ENCODE measurements around the gene EMC10.
A peak's percentile ranks its signal among the peaks of the same experiment; 100 is the strongest.
"Not testable (repeated sequence)": the region's sequence is repeated elsewhere in the genome, so short reads cannot be mapped to it uniquely, and the experiment has no call there.

EMC10 gene

DNA sequence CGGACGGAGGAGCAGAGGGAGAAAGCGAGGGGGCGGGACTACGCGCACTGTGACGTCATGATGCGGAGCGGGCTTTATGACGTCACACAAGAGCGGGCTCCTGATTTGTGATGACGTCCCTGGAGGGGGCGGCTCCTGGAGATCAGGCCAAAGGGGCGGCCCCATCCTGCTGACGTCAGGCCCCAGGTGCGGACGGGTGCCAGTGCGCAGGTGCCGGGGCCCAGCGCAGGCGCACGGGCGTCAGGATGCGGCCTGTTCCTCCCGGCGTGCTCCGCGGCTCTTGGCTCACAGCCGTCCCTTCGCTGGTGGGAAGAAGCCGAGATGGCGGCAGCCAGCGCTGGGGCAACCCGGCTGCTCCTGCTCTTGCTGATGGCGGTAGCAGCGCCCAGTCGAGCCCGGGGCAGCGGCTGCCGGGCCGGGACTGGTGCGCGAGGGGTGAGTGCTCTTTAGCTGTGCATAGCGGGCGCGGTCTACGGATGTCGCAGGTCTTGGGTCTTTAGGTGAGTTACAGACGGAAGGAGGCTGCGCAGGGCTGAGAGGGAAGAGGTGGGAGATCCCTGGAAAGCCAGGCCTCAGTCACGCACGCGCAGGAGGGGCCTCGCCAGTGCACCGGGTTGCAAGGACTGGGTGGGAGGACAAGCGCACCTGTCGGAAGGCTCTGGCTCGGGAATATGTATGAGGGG, at the start of gene EMC10, which contains the start of gene GARIN5A:
Gene EMC10 (plus strand): TSS at position 284 of the 683 bp plus-strand sequence. CDS start 38 bp downstream, at position 322.
Gene GARIN5A (minus strand): TSS at position 625 of the 683 bp plus-strand sequence. CDS start 460 bp downstream, at position 165.
- peak; percentile 88 for DNase-seq

DNA sequence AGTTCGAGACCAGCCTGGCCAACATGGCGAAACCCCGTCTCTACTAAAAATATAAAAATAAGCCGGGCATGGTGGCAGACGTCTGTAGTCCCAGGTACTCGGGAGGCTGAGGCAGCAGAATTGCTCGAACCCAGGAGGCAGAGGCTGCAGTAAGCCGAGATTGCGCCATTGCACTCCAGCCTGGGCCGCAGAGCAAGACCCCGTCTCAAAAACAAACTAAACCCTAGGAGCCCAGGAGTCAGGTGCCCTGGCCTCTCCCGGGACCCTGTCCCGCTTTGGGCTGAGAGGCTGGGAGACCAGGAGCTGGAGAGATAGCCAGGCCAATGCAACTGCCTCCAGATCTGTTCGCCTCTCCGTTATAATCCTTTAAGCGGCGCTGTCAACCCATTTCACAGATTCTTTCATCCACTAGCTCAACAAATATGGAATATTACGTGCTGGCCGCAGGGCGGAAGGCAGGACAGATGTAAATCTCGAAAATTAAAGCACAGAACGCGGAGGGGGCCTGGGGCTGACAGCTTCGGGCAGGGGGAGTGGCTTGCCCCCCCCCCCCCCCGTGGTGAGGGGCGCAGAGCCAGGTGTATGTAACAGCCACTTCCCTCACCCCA, 48.9 kb upstream of the EMC10 start:
- no peak for DNase-seq

DNA sequence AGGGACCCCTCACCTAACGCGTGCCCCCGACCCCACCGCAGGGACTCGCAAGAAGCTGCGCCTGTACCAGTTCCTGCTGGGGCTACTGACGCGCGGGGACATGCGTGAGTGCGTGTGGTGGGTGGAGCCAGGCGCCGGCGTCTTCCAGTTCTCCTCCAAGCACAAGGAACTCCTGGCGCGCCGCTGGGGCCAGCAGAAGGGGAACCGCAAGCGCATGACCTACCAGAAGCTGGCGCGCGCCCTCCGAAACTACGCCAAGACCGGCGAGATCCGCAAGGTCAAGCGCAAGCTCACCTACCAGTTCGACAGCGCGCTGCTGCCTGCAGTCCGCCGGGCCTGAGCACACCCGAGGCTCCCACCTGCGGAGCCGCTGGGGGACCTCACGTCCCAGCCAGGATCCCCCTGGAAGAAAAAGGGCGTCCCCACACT, 48.3 kb upstream of the EMC10 start:
- peak; percentile 20 to 26 for DNase-seq

DNA sequence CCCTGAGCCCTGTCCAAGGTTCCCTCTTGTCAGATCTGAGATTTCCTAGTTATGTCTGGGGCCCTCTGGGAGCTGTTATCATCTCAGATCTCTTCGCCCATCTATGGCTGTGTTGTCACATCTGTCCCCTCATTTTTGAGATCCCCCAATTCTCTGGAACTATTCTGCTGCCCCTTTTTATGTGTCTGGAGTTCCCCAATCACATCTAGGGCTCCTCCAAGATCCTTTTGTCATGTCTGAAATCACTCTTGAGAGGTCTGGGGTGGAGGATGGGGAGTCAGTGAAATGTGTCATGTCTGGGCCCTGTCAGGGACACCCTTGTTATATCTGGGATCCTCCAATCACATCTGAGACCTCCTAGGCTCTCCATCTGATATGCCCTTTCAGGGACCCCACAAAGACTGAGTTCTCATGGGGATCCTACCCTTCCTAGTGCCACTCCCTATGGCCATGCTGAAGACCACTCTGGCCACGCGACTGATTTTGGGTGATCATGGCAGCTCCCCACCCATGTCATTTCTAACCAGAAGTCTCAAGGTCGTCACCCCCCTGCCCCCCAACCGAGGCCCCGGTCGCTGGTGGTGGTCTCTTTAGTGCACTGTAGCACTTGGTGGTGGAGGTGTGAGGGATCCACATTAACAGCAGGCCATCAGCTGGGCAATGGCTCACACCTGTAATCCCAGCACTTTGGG, 47.4 kb upstream of the EMC10 start:
- DNase-seq: no peak

DNA sequence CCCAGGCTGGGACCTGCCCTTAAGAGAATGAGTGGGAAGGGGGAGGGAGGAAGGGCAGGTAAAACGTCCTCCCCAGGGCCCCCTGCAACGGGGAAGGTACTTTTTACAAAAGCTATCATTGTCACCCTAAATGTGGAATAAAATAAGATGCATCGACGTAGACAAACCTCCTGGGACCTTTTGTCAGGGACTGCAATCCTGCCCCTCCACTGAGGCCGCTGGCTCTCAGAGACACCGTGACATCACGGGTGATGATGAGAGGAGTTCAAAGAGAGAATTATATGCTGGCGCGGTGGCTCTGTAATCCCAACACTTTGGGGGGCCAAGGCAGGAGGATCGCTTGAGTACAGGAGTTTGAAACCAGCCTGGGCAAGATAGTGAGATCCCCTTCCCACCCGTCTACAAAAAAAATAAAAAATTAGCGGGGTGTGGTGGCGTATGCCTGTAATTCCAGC, 45.4 kb upstream of the EMC10 start:
- no peak for DNase-seq

DNA sequence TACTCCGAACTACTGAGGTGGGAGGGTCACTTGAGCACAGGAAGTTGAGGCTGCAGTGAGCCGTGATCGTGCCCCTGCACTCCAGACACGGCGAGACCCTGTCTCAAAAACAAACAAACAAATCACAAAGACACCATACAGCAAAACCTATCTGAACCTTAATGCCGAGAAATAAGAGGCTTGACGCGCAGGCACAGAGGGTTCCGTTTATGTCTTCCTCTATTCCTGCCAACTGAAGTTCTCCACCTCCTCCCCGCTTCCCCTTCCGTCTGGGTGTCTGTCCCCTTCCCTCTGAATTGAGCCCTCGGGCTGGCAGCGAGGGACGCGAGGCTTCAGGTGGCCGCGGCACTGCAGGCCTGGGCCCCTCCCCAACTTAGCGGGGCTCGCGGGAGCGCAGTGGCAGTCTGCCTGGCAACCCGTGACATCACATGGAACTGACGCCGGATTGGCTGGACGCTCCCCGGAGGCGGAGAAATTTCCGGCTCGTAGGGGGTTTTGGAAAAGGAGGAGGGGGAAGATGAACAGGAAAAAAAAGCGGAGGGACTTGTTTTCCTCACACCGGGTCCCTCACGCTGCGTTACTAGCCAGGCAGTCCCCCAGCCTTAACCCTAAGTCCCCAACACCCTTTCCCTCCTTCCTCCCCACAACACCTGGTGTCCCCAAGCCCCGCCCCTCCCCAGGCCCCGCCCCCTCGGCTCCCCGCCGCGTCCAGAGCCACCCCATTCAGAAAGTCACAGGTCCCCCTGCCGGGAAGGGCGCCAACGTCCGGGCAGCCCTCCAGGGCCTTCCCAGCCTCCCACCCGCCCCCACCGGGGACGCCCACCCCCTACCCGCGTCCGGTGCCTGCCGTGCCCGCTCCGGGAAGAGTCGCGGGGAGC, 44.7 kb upstream of the EMC10 start:
- peak; percentile 86 to 88 for DNase-seq

DNA sequence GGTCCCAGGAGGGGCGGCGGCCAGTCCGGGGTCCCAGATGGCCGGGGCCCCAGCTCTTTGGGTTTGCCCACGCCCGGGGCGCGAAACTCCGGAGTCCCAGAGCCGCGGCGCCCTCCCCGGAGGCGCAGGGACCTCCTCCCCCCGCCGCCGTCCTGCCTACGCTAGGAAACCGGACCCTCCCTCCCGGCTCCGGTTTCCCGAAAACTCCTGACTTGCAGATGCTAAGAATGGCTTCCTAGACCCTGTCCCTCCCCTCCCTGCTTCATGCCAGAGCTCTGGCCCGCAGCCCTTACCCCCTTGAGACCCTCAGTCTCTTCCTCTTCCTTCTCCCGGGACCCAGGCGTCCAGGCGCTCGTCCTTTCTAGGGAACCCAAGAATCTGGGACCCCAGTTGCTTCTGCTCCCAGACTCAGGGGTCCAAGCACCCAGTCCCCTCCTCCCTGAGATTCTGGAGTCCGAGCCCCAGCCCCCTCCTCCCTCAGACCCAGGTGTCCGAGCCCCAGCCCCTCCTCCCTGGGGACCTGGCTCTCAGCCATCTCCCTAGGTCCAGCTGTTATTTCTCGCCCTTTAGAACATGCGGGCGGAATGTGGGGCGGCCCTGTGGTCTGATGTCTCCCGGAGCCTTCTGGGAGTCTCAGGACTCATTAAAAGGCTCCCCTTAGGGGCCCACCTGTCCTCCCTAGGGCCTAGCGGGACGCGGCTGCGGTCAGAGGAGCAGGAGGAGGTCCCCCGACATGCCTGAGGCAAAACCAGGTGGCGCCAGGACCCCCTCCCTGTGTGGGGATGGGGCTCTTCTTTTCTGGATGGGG, 43.9 kb upstream of the EMC10 start, which contains the start of gene MYBPC2:
Gene MYBPC2 (plus strand): TSS at position 672 of the 808 bp plus-strand sequence. CDS start 62 bp downstream, at position 734.
- DNase-seq: no peak

DNA sequence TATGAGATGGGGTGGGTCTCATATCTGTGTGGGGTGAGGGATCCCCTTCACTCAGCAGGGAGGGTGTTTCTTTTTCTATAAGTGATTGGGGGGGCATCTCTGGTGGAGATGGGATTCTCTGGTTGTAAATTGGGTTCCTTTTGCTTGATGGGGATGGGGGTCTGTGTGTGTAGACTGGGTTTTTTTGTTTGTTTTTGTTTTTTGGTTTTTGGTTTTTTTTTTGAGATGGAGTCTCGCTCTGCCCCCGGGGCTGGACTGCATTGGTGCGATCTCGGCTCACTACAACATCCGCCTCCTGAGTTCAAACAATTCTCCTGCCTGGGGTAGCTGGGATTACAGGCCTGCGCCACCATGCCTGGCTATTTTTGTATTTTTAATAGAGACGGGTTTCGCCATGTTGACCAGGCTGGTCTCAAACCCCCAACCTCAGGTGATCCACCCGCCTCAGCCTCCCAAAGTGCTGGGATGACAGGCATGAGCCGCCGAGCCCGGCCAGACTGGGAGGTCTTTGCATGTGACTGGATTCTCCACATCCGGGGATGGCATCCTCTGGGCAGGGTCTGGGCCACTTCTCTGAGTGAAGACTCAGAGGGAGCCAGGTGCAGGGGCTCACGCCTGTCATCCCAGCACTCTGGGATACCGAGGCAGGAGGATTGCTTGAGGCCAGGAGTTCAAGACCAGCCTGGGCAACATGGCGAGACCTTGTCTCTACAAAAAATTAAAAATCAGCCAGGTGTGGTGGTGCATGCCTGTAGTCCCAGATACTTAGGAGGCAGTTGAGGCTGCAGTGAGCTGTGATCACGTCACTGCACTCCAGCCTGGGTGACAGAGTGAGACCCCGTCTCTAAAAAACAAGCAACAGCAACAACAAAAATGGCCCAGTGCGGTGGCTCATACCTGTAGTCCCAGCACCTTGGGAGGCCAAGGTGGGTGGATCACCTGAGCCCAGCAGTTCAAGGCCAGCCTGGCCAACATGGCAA, 42.8 kb upstream of the EMC10 start:
- DNase-seq: no peak

DNA sequence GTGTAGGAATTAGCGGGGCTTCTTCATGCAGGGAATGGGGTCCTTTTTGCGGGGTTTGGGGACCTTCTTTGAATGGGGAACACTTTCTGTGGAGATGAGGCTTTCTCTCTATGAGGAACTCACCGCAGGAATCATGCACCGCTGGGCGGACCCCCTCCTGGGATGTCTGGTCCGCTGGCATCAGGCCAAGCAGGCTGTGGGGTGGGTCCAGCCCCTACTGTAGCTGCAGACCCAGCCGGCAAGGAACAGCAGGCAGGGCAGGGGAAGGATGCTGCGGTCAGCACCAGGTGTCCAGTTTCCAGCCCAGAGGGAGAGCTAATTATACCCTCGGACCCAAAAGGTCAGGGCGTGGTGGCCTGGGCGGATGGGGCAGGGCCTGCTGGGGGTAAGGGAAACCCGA, 41.8 kb upstream of the EMC10 start:
- no peak for DNase-seq

DNA sequence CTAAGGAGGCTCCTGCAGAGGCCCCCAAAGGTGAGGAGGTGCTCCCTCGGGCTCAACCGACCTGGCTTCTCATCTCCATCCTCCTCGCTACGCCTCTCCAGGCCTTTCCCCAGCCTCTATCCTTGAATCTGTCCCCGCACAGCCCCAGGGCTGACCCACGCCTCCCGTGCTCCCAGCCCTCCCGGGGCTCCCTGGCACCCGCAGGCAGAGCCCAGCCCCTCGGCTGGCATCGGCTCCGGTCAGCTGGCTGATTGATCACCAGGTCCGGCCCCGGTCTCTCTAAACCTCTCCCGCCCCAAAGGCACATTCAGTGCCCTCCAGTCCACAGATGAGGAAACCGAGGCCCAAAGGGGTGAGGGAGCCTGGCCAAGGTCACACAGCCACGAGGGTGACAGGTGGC, 41.1 kb upstream of the EMC10 start:
- DNase-seq: no peak

DNA sequence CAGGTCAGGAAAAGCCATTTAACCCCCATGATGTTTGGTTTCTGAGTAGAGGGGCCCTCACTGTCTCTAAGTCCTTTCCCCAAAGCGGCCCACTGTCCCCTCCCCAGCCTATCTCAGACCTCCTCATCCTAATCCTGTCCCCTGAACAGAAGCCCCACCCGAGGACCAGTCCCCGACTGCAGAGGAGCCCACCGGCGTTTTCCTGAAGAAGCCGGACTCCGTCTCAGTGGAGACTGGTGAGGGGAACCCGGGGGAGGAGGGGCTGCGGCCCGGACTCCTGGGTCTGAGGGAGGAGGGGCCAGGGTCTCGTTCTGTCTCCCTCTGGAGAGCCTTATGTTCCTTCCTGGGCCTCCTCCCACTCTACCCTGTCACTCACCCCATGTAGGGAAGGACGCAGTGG, 40.7 kb upstream of the EMC10 start:
- no peak for DNase-seq

DNA sequence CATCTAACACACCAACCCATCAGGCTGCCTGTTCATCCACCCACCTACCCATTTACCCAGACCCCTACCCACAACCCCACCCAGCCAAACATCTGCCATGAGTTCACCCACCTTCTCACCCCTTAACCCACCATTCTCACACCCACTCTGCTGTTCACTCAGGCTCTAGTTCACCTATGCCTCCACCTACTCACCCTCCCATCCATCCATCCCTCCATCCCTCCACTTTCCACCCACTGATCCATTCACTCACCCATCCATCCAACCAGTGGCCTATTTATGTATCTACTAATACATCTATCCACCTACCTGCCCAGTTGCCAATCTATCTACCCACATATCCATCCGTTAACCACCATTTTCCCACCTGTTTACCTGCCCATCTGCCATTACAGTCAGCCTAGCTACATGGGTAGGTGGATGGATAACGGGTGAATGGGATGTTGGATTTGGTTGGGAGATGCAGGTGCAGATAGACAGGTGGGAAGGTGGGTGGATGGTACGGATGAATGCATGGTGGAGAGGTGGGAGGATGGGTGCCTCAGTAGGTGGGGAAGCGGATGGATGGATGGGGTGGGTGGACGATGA, 38.4 kb upstream of the EMC10 start:
- no peak for DNase-seq

DNA sequence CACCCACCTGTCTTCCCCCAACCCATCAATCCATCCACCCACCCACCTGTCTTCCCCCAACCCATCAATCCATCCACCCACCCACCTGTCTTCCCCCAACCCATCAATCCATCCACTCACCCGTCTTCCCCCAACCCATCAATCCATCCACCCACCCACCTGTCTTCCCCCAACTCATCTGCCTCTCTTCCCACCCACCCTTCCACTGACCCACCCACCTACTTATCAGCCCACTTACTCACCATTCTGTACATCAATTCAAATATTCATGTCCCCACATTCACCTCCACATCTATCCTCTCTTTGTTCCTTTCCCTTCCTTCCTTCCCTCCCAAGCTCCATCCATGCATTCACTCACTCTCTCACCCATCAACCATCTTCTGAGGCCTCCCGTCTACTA, 37.2 kb upstream of the EMC10 start:
- DNase-seq: not testable (repeated sequence)

DNA sequence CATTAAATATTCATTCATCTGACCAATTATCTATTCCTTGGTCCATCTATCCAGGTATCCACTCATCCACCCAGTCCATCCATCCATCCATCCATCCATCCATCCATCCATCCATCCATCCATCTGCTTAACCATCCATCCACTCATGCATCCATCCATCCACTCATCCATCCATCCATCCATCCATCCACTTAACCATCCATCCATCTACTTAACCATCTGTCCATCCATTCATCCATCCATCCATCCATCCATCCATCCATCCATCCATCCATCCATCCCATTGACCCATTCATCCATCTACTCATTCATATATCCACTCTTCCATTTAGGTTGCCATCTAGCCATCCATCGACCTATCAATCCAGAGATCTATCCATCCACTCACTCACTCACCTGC, 32.2 kb upstream of the EMC10 start:
- DNase-seq: no peak

DNA sequence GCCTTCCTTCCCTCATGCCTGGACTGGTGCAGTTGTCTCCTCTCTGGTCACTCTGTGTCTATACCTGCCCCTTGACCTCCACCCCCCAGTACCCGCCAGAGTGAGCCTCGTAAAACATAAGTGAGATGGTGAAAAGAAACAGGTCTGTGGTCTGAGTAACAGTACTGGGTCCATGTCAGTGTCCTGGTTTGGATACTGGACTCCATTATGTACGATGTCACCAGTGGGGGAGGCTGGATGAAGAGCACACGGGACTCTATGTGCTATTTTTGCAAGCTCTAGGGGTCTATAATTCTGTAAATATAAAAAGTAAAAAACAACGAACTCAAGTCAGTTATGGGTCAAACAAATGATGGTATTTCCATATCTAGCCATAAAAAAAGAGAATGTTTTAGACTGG, 29.3 kb upstream of the EMC10 start:
- DNase-seq: no peak

DNA sequence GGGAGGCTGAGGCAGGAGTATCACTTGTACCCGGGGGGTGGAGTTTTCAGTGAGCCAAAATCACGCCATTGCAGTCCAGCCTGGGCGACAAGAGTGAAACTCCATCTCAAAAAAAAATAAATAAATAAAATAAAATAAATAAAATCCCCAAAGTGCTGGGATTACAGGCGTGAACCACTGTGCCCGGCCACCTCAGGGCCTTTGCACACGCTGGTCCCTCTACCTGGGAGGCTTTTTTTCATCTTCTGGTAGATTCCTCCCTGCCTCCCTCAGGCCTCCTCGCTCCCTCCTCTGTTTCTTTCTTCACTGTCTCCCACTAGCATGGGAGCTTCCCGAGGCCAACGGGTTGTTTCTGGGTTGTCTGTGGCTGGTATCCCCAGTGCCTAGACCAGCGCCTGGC, 28.6 kb upstream of the EMC10 start:
- DNase-seq: no peak

DNA sequence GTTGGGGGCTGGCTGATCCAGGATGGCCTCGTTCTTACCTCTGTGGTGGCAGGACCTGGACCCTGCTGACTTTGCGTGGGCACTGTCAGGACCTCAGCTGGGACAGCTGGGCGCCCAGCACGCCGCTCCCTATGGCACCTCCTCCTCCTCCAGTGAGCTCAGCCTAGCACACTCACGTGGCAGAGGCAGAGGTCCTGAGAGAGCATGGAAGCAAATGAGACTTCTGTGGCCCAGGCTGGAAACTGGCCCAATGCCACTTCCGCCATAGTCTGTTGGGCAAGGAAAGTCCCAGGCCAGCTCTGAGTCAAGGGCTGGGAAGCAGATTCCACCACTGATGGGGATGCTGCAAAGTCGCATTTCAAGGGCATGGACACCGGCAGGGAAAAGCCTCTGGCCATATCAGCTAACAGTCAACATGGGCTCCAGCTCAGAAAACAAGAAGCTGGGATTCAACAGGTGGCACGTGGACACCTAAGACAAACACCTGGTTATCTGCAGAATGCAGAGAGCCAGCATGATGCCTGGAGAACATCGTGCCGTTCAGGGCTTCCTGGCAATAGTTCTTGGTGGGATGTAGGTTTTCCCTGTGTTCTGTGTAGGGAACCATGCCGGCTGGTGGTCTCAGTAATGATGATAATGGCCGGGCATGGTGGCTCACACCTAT, 26.9 kb upstream of the EMC10 start:
- DNase-seq: no peak

DNA sequence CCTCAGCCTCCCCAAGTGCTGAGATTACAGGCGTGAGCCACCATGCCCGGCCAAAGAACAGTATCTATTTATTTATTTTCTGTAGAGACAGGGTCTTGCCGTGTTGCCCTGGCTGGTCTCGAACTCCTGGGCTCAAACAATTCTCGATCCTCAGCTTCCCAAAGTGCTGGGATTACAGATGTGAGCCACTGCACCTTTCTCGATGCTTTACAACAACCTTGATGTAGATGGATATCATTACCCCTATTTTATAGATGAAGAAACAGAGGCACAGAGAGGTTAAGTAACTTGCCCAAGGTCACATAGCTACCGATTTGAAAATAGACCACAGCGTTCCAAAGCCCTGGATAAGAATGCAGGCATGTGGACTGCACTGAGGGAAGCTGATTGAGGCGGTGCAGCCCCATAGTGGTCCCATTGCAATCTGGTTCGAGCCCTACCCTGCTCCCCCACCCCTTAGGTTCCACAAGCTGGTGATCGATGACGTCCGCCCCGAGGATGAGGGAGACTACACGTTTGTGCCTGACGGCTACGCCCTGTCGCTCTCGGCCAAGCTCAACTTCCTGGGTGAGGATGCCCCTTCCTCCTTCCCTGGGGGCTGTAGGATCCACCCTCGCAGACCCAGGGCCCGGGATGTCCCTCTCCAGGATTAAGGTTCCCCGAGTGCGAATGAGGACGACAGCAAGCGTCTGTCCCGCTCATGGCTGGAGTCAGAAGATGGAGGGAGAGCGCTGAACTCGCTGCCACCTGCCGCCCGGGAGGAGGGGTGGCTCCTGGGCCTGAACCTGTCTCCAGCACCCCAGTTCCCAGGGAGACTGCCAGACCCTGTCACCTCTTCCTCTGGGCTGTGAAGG, 25.7 kb upstream of the EMC10 start:
- DNase-seq: no peak

DNA sequence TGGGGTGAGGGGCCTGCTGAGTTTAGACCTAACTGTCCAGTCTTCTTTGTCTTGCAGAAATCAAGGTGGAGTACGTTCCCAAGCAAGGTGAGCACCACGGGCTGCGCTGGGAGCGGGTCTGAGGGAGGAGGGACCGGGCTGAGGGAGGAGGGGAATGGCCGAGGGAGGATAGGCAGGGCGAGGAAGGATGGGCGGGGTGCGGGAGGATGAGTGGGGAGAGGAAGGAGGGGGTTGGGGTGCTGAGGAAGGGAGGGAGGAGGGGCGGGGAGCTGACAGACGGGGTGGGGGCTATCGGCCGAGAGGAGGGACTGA, 25.1 kb upstream of the EMC10 start:
- DNase-seq: no peak

Measured in activated CD4-positive, alpha-beta T cell treated with anti-CD3 and anti-CD28 coated beads, Interleukin-2, amount 50 U/mL, for 4 hours (primary cell).